Endodermal cell (in vitro differentiated cells): ENCODE data around the gene DEDD. TPM values are rescaled to one million over a fixed set of nuclear protein-coding genes. Genes with fewer than 3 reads are reported as not detected.

Source experiments
- DNase-seq: peaks from one replicate; pipeline ENCODE4 v3.0.0-alpha.2; 2017
- H3K27ac ChIP-seq: 2 replicates; pipeline ENCODE4 v1.5.1; 2013; ENCODE audit warnings: mild to moderate bottlenecking, low read depth, low read length, moderate library complexity
- H3K27me3 ChIP-seq: 2 replicates; pipeline ENCODE4 v1.6.1; 2013; ENCODE audit warnings: mild to moderate bottlenecking, low read length, moderate library complexity; ENCODE audit not compliant: insufficient read depth, control insufficient read depth, poor library complexity, severe bottlenecking
- H3K36me3 ChIP-seq: 2 replicates; pipeline ENCODE4 v1.7.0; 2013; ENCODE audit warnings: mild to moderate bottlenecking, low read length, moderate library complexity; ENCODE audit not compliant: control insufficient read depth, insufficient read depth
- H3K4me1 ChIP-seq: one replicate; pipeline ENCODE4 v1.7.0; 2013; ENCODE audit warnings: low read length; ENCODE audit not compliant: control insufficient read depth, insufficient read depth
- H3K4me3 ChIP-seq: 2 replicates; pipeline ENCODE4 v1.5.1; 2013; ENCODE audit warnings: mild to moderate bottlenecking, low read length, moderate library complexity
- H3K9ac ChIP-seq: 2 replicates; pipeline ENCODE4 v1.6.1; 2013; ENCODE audit warnings: mild to moderate bottlenecking, low read length, moderate library complexity; ENCODE audit not compliant: poor library complexity, severe bottlenecking; ENCODE audit errors: extremely low read depth
- H3K9me3 ChIP-seq: 2 replicates; pipeline ENCODE4 v1.6.1; 2013; ENCODE audit warnings: mild to moderate bottlenecking, low read length, moderate library complexity; ENCODE audit not compliant: control insufficient read depth
- H3K27ac Mint-ChIP-seq: 2 replicates; pipeline ENCODE4 v1.8.0; 2020; ENCODE audit warnings: mixed read lengths
- H3K27me3 Mint-ChIP-seq: 2 replicates; pipeline ENCODE4 v1.8.0; 2021; ENCODE audit warnings: mild to moderate bottlenecking, mixed read lengths; ENCODE audit not compliant: insufficient read depth
- H3K36me3 Mint-ChIP-seq: 2 replicates; pipeline ENCODE4 v1.8.0; 2020; ENCODE audit warnings: low read depth, mixed read lengths
- H3K4me1 Mint-ChIP-seq: 2 replicates; pipeline ENCODE4 v1.8.0; 2020; ENCODE audit warnings: mixed read lengths
- H3K4me3 Mint-ChIP-seq: 2 replicates; pipeline ENCODE4 v1.8.0; 2020; ENCODE audit warnings: mild to moderate bottlenecking, moderate library complexity, mixed read lengths
- H3K9me3 Mint-ChIP-seq: 2 replicates; pipeline ENCODE4 v1.8.0; 2020; ENCODE audit warnings: mild to moderate bottlenecking, mixed read lengths
- CTCF ChIP-seq: fragments of 200-600 bp; sonication (generic); conservative IDR thresholded peaks from 2 replicates; pipeline ENCODE4 v1.5.0; 2021; ENCODE audit warnings: antibody characterized with exemption, mild to moderate bottlenecking
- WGBS, 2 experiments: methylation state at CpG; one replicate each; pipeline versions ENCODE4 v1.1.5 to v1.1.7; 2013; ENCODE audit warnings: missing lambda C conversion rate in 2 of 2, mixed read lengths in 1 of 2; ENCODE audit not compliant: insufficient coverage in 1 of 2, insufficient read length in 1 of 2; 5-methylcytosine and 5-hydroxymethylcytosine counted together
- total RNA-seq, 2 donors: library from RNA; stranded (reverse); fragmentation: NEBNext Ultra II Directional in 1 of 2; extraction: Animal tissue kit (Norgen Biotek cat#: 25700) in 1 of 2; gene quantifications; 2 replicates in 1 of 2; 3 replicates in 1 of 2; pipeline ENCODE4 v1.2.1, GENCODE V29; 2021

The DEDD gene
- total RNA-seq, 2 donors from 2014 or later, result 34.2 to 39.8 TPM

DNA sequence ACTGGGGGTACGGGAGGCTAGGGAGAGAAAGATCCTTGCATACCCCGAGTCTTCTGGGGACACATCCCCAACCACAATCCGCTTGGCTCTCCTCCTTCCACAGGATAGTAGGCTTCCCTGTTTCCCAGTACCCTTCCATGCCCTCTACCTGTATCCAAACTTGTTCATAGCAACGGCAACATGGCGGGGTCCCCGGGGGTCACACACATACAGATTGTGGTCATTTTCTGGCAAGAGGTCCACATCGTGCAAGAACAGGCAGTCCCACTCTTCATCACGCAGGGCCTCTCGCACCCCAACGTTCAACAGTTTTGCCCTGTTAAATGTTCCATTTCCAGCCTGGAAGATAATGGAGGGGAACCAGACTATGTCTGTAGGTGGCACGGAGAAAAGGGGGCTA, 41.2 kb upstream of the DEDD start:
- Mint-ChIP-seq H3K4me3 (no peak overlapping the region), H3K27ac (no peak overlapping the region), H3K27me3 (no peaks in the 10 kb centered on the region), H3K4me1 (peaks cover 14% of the 10 kb centered on the region), H3K36me3 (peaks cover 47% of the 10 kb centered on the region), H3K9me3 (no peaks in the 10 kb centered on the region)
- H3K27ac ChIP-seq, result no peak overlapping the region
- WGBS, 2 experiments, result 96 to 97% methylated on average over 5 to 11 of the region's 11 CpGs
- TF ChIP-seq CTCF, result no peak
- H3K9me3 ChIP-seq, result no peaks in the 10 kb centered on the region
- H3K27me3 ChIP-seq, result no peaks in the 10 kb centered on the region
- no peak for DNase-seq
- H3K36me3 ChIP-seq, result peaks cover 58% of the 10 kb centered on the region
- H3K4me3 ChIP-seq, result no peak overlapping the region
- H3K4me1 ChIP-seq, result peaks cover 4% of the 10 kb centered on the region
- H3K9ac ChIP-seq, result no peak overlapping the region

- H3K27ac ChIP-seq, result no peak overlapping the region
- no peak for DNase-seq
- WGBS, 2 experiments, result 83 to 88% methylated on average over 2 to 4 of the region's 4 CpGs
- no peaks in the 10 kb centered on the region for H3K4me1 ChIP-seq
- H3K4me3 ChIP-seq, result no peak overlapping the region
- Mint-ChIP-seq H3K27me3 (no peaks in the 10 kb centered on the region), H3K9me3 (no peaks in the 10 kb centered on the region), H3K4me1 (peaks cover 9% of the 10 kb centered on the region), H3K27ac (no peak overlapping the region), H3K4me3 (no peak overlapping the region), H3K36me3 (peaks cover 47% of the 10 kb centered on the region)
- H3K36me3 ChIP-seq, result peaks cover 59% of the 10 kb centered on the region
- no peaks in the 10 kb centered on the region for H3K27me3 ChIP-seq
- no peaks in the 10 kb centered on the region for H3K9me3 ChIP-seq
- no peak for TF ChIP-seq CTCF
- H3K9ac ChIP-seq, result no peak overlapping the region
Measured at GRCh38 chr1:161172776-161173376, 40.4 kb upstream of the DEDD start.

DNA sequence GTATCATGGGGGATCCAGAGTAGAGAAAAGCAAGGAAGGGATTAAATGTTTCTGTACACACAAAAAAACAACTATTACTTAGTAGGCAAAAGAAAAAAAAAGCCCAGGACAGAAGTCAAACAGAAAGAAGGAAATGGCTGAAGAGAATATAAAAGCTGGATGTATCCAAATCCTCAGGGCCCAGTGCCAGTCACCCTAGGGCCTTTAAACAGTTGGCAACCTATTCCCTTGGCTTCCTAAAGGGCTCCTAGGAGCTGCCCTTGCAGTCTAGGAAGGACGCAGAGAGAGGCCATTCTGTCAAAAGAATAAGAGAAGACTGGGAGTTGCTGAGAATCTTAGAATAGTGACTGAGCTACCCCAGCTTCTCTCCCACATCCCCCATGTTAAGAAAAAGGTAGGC, 39.9 kb upstream of the DEDD start:
- no peak overlapping the region for H3K4me3 ChIP-seq
- DNase-seq, result no peak
- Mint-ChIP-seq H3K36me3 (peaks cover 47% of the 10 kb centered on the region), H3K4me1 (peaks cover 6% of the 10 kb centered on the region), H3K27me3 (no peaks in the 10 kb centered on the region), H3K4me3 (no peak overlapping the region), H3K27ac (no peak overlapping the region), H3K9me3 (no peaks in the 10 kb centered on the region)
- H3K4me1 ChIP-seq, result no peaks in the 10 kb centered on the region
- 78 to 100% methylated on average over 1 of the region's 1 CpG for WGBS, 2 experiments
- H3K9me3 ChIP-seq, result no peaks in the 10 kb centered on the region
- H3K27ac ChIP-seq, result no peak overlapping the region
- no peak overlapping the region for H3K9ac ChIP-seq
- H3K36me3 ChIP-seq, result peaks cover 59% of the 10 kb centered on the region
- no peak for TF ChIP-seq CTCF
- no peaks in the 10 kb centered on the region for H3K27me3 ChIP-seq
